ENCODE measurements around the gene VTI1A.

DNA sequence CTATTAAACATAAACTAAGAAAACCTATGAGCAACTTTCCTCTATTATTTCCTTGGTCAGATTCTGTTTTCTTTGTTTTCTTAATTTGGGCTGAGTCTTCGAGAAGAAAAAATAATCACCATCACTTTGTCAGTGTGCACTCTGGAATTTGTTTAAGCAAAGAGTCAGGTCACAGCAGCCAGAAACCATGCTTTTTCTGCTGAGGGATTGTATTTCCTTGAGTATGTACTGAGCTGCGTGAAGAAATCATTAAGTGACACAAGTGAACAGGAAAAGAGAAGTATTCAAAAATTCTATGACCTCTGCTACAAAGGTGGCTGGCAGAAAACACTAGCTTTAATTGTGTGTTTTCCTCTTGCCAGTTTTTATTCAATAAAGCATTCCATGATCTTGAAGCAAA lies 249.6 kb downstream of the VTI1A start:
- TF ChIP-seq POLR2AphosphoS5 (IDR thresholded peaks at IDR 0.05; ENCODE audit: low read depth, low read length) (no peak), TAF1 (IDR thresholded peaks at IDR 0.05; ENCODE audit: borderline replicate concordance, low read depth, low read length) (no peak)

Measured in GM12892 (cell line).